ENCODE results near the gene FAM185A.
A peak's percentile ranks its signal among the peaks of the same experiment; 100 is the strongest.
"Not testable (repeated sequence)": the region's sequence is repeated elsewhere in the genome, so short reads cannot be mapped to it uniquely, and the experiment has no call there.

Gene FAM185A

GRCh38 chr7:102748605-102749444 is at the start of gene FAM185A:
Gene FAM185A, plus strand, starts transcription at chr7:102748999. Its CDS starts 209 bp downstream, at chr7:102749208.
- H3K4me3 ChIP-seq (ENCODE audit: low read length), result peak within 1 kb of the TSS; percentile 71
- peak; percentile 98 for DNase-seq (ENCODE audit: low read depth)

GRCh38 chr7:102713011-102713690 is 35.6 kb upstream of the FAM185A start:
- H3K4me3 ChIP-seq (ENCODE audit: low read length); DNase-seq (ENCODE audit: low read depth): not testable (repeated sequence)

GRCh38 chr7:102713691-102714080 is 35.1 kb upstream of the FAM185A start:
- not testable (repeated sequence) for H3K4me3 ChIP-seq (ENCODE audit: low read length); DNase-seq (ENCODE audit: low read depth)

GRCh38 chr7:102714774-102715522 is 33.9 kb upstream of the FAM185A start:
- DNase-seq (ENCODE audit: low read depth); H3K4me3 ChIP-seq (ENCODE audit: low read length): not testable (repeated sequence)

- not testable (repeated sequence) for H3K4me3 ChIP-seq (ENCODE audit: low read length); DNase-seq (ENCODE audit: low read depth)
Measured at GRCh38 chr7:102715718-102716117, 33.1 kb upstream of the FAM185A start.

- H3K4me3 ChIP-seq (ENCODE audit: low read length); DNase-seq (ENCODE audit: low read depth): not testable (repeated sequence)
Measured at GRCh38 chr7:102718491-102718890, 30.3 kb upstream of the FAM185A start.

GRCh38 chr7:102726170-102726569 is 22.6 kb upstream of the FAM185A start:
- DNase-seq (ENCODE audit: low read depth); H3K4me3 ChIP-seq (ENCODE audit: low read length): not testable (repeated sequence)

- H3K4me3 ChIP-seq (ENCODE audit: low read length); DNase-seq (ENCODE audit: low read depth): not testable (repeated sequence)
Measured at GRCh38 chr7:102729670-102730069, 19.1 kb upstream of the FAM185A start.

GRCh38 chr7:102730431-102730830 is 18.4 kb upstream of the FAM185A start:
- DNase-seq (ENCODE audit: low read depth), result not testable (repeated sequence)

GRCh38 chr7:102742002-102742771 is 6.6 kb upstream of the FAM185A start:
- DNase-seq (ENCODE audit: low read depth); H3K4me3 ChIP-seq (ENCODE audit: low read length): not testable (repeated sequence)

More at GRCh38 chr7:102730431-102730830, 18.4 kb upstream of the FAM185A start:
- not testable (repeated sequence) for H3K4me3 ChIP-seq (ENCODE audit: low read length)

- not testable (repeated sequence) for DNase-seq (ENCODE audit: low read depth)
Measured at GRCh38 chr7:102743861-102744260, 4.9 kb upstream of the FAM185A start.

GRCh38 chr7:102745494-102746288 is 3.1 kb upstream of the FAM185A start:
- DNase-seq (ENCODE audit: low read depth); H3K4me3 ChIP-seq (ENCODE audit: low read length): not testable (repeated sequence)

More at GRCh38 chr7:102743861-102744260, 4.9 kb upstream of the FAM185A start:
- H3K4me3 ChIP-seq (ENCODE audit: low read length), result not testable (repeated sequence)

GRCh38 chr7:102749445-102749786 is 617 bp downstream of the FAM185A start:
- DNase-seq (ENCODE audit: low read depth), result not testable (repeated sequence)
- peak overlapping the region; percentile 71 for H3K4me3 ChIP-seq (ENCODE audit: low read length)

Data from retinal pigment epithelial cell (primary cell).